GM12878 (cell line): ENCODE measurements around the gene MYL12A. TPM values are rescaled to one million over a fixed set of nuclear protein-coding genes. Genes with fewer than 3 reads are reported as not detected.

Experiments
- ATAC-seq: fragments of 200-7000 bp; cut with Tn5 transposase; 3 replicates; pipeline ENCODE4 v1.9.1; 2020; ENCODE audit warnings: mild to moderate bottlenecking, moderate library complexity
- Bru-seq: library from RNA; stranded (reverse); fragments of 400-500 nt; gene quantifications from one replicate; lab custom pipeline; 2021; lab: Mats Ljungman, UMichigan
- BruChase-seq, 2 experiments: library from RNA; stranded (reverse); fragments of 400-500 nt; gene quantifications; one replicate each; lab custom pipeline; 2021; lab: Mats Ljungman, UMichigan
- BruUV-seq: library from RNA; stranded (reverse); fragments of 400-500 nt; replicated peaks from 2 replicates; lab custom pipeline; 2021; lab: Mats Ljungman, UMichigan
- CTCF ChIA-PET: fragments of 300-600 bp; sonication (Branson Sonifier 250); formaldehyde crosslinking; extraction: SDS; loops from one replicate; lab custom pipeline; 2021; ENCODE audit warnings: inconsistent platforms; lab: Yijun Ruan, JAX
- POLR2A ChIA-PET: fragments of 350-600 bp; formaldehyde crosslinking; extraction: SDS; loops from one replicate; lab custom pipeline; 2021; ENCODE audit warnings: inconsistent platforms; lab: Charles Lee
- RAD21 ChIA-PET: fragments of 300-600 bp; sonication (Branson Sonifier 250); formaldehyde crosslinking; loops from one replicate; lab custom pipeline; 2023; ENCODE audit warnings: antibody characterized with exemption; ENCODE audit not compliant: unreplicated experiment; lab: Charles Lee
- SMC1A ChIA-PET: fragments of 300-600 bp; sonication (Branson Sonifier 250); formaldehyde crosslinking; loops from one replicate; lab custom pipeline; 2023; ENCODE audit not compliant: unreplicated experiment, uncharacterized antibody; lab: Charles Lee
- DNase-seq: peaks from one replicate; pipeline ENCODE4 v3.0.0-alpha.2; 2011; ENCODE audit warnings: low read depth, low spot score
- FAIRE-seq: peaks from 3 replicates; lab custom pipeline; 2011; peaks lifted over from hg19 to GRCh38; lab: Jason Lieb, UNC
- H2AFZ ChIP-seq: 2 replicates; pipeline ENCODE4 v1.6.0; 2011; ENCODE audit warnings: low read depth, low read length, control low read depth; ENCODE audit not compliant: control insufficient read depth
- H3K27ac ChIP-seq: 2 replicates; pipeline ENCODE4 v1.5.1; 2011; ENCODE audit warnings: control low read depth; ENCODE audit not compliant: control insufficient read depth, insufficient read depth
- H3K27me3 ChIP-seq, 2 experiments: replicated peaks in 1 of 2; 2 replicates each; pipeline versions ENCODE4 v1.6.0 to v1.6.1; 2011; ENCODE audit warnings: low read length in 1 of 2; ENCODE audit not compliant: control insufficient read depth in 2 of 2, insufficient read depth in 2 of 2
- H3K36me3 ChIP-seq, 2 experiments: 2 replicates each; pipeline ENCODE4 v1.5.1; 2011; ENCODE audit warnings: low read length in 1 of 2; ENCODE audit not compliant: control insufficient read depth in 2 of 2, insufficient read depth in 2 of 2
- H3K4me1 ChIP-seq: 2 replicates; pipeline ENCODE4 v1.6.1; 2011; ENCODE audit warnings: mild to moderate bottlenecking, low read length, moderate library complexity, mixed read lengths; ENCODE audit not compliant: control insufficient read depth, insufficient read depth
- H3K4me2 ChIP-seq: 2 replicates; pipeline ENCODE4 v1.6.0; 2011; ENCODE audit warnings: control low read depth; ENCODE audit not compliant: control insufficient read depth, insufficient read depth
- H3K4me3 ChIP-seq: fragments of 200-600 bp; sonication (generic); 2 replicates; pipeline ENCODE4 v1.5.1; 2016
- H3K79me2 ChIP-seq: 2 replicates; pipeline ENCODE4 v1.6.0; 2011; ENCODE audit warnings: low read length; ENCODE audit not compliant: control insufficient read depth, insufficient read depth
- H3K9ac ChIP-seq: 2 replicates; pipeline ENCODE4 v1.8.0; 2011; ENCODE audit warnings: low read length, control low read depth, mixed read lengths; ENCODE audit not compliant: control insufficient read depth, insufficient read depth
- H3K9me3 ChIP-seq: replicated peaks from 3 replicates; pipeline ENCODE4 v1.5.1; 2011; ENCODE audit warnings: mild to moderate bottlenecking, low read length; ENCODE audit not compliant: control insufficient read depth, insufficient read depth
- H4K20me1 ChIP-seq: 2 replicates; pipeline ENCODE4 v1.6.0; 2011; ENCODE audit not compliant: control insufficient read depth, insufficient read depth
- SMC3 ChIP-seq: IDR thresholded peaks from 2 replicates; pipeline ENCODE4 v1.6.1; 2011; ENCODE audit warnings: low read length, improper control_type of control experiment, borderline replicate concordance
- ZNF207 ChIP-seq: fragments of 450-650 bp; IDR thresholded peaks from 2 replicates; pipeline ENCODE4 v1.6.1; 2014; ENCODE audit warnings: antibody characterized with exemption, mild to moderate bottlenecking, borderline replicate concordance
- ZNF217 ChIP-seq: fragments of 450-650 bp; IDR thresholded peaks from 2 replicates; pipeline ENCODE4 v1.6.1; 2017; ENCODE audit warnings: antibody characterized with exemption, mild to moderate bottlenecking
- ZSCAN29 ChIP-seq: fragments of 450-650 bp; IDR thresholded peaks from 2 replicates; pipeline ENCODE4 v1.6.1; 2017; ENCODE audit warnings: mild to moderate bottlenecking, moderate library complexity
- WGBS: methylation state at CpG from one replicate; pipeline ENCODE4 v1.1.6; 2016; ENCODE audit warnings: low lambda C conversion rate; ENCODE audit not compliant: insufficient replicate concordance, insufficient coverage; ENCODE audit errors: missing lambda C conversion rate; 5-methylcytosine and 5-hydroxymethylcytosine counted together
- in situ Hi-C: fragments of 300-500 bp; cut with MboI; formaldehyde crosslinking; loops from 9 replicates; pipeline ENCODE4 v1.14.3; 2018; ENCODE audit warnings: mixed read lengths
- intact Hi-C: fragments of 100-400 bp; cut with micrococcal nuclease; formaldehyde crosslinking; loops from one replicate; pipeline ENCODE4 v1.14.2; 2022; ENCODE audit not compliant: unreplicated experiment
- long read RNA-seq, 2 experiments: library from polyadenylated mRNA; unstranded; transcript quantifications; one replicate each; pipeline ENCODE4 v2.0.0, GENCODE V29; 2019 to 2020
- polyA minus RNA-seq, 3 experiments: library from RNA; depleted of rRNA, polyadenylated mRNA; stranded (reverse); fragments of >200 nt; gene quantifications; 2 replicates each; pipeline ENCODE4 v1.2.3, GENCODE V29; 2011
- polyA plus RNA-seq, 11 experiments: library from polyadenylated mRNA; depleted of rRNA in 4 of 11; unstranded in 6 of 11; stranded (reverse) in 5 of 11; fragments of >200 nt; fragmentation: Nextera tagmentation in 4 of 11; fragmentation: Illumina TruSeq in 1 of 11; extraction: Ambion mirVana in 4 of 11; extraction: Trizol in 1 of 11; gene quantifications; 1 replicate in 1 of 11; 2 replicates in 10 of 11; pipeline versions ENCODE4 v1.2.1 to v1.2.3, GENCODE V29; 2011 to 2016; ENCODE audit warnings: inconsistent platforms in 2 of 11, missing spikeins in 2 of 11, low read depth in 1 of 11
- total RNA-seq, 4 experiments: library from RNA; depleted of rRNA in 3 of 4; stranded (reverse); fragments of >200 nt in 3 of 4; fragmentation: Illumina TruSeq in 1 of 4; extraction: Trizol in 1 of 4; gene quantifications; 2 replicates each; pipeline versions ENCODE4 v1.2.1 to v1.2.3, GENCODE V29; 2013 to 2021
- TF ChIP-seq, protein P1 (sequence below): IDR thresholded peaks from 2 replicates; pipeline ENCODE4 v1.6.1; 2012; ENCODE audit warnings: improper control_type of control experiment, low read depth, low read length; ENCODE audit not compliant: insufficient replicate concordance
- TF ChIP-seq, protein P2 (sequence below): fragments of 450-650 bp; IDR thresholded peaks from 2 replicates; pipeline ENCODE4 v1.6.1; 2017; ENCODE audit warnings: antibody characterized with exemption, mild to moderate bottlenecking, moderate library complexity

MYL12A gene
- 165 and 169 TPM in 2 replicates for total RNA-seq (2013; cell fraction: nucleolus; rRNA removed)
- total RNA-seq (2014; rRNA removed) (861 and 946 TPM in 2 replicates), total RNA-seq (2014; rRNA removed; fragmentation: Illumina TruSeq; extraction: Trizol) (987 and 1,035 TPM in 2 replicates), total RNA-seq (2021) (488 and 498 TPM in 2 replicates), polyA plus RNA-seq (2011; rRNA removed) (567 and 783 TPM in 2 replicates), polyA plus RNA-seq (2014; fragmentation: Illumina TruSeq; extraction: Trizol) (851 and 1,149 TPM in 2 replicates), polyA plus RNA-seq (2014; fragmentation: Nextera tagmentation; extraction: Ambion mirVana) (1,000 to 10,000 TPM; 1,462 to 1,663 TPM), polyA plus RNA-seq (2014; rRNA removed) (687 and 704 TPM in 2 replicates), polyA plus RNA-seq (2016; fragmentation: Nextera tagmentation; extraction: Ambion mirVana) (1,000 to 10,000 TPM; 1,100 to 1,139 TPM), polyA minus RNA-seq (2011; rRNA and poly(A)+ RNA removed) (263 and 337 TPM in 2 replicates), Bru-seq, nascent RNA (percentile 99 among the genes with signal in this experiment), BruChase-seq, experiment 1, labeled RNA remaining after a 6-hour chase (percentile 99 among the genes with signal in this experiment), BruChase-seq, experiment 2, labeled RNA remaining after a 2-hour chase (percentile 98 among the genes with signal in this experiment)
- 341 TPM for polyA plus RNA-seq (2011; ENCODE audit: low read depth)
- polyA plus RNA-seq (2011; cell fraction: cytosol; rRNA removed): 236 and 267 TPM in 2 replicates
- polyA plus RNA-seq (2011; cell fraction: nucleus; rRNA removed): 194 and 245 TPM in 2 replicates
- 406 and 429 TPM in 2 replicates for polyA plus RNA-seq (2012)
- 92.0 and 93.1 TPM in 2 replicates for polyA minus RNA-seq (2011; cell fraction: cytosol; rRNA and poly(A)+ RNA removed)
- polyA minus RNA-seq (2011; cell fraction: nucleus; rRNA and poly(A)+ RNA removed): 127 and 180 TPM in 2 replicates
- long read RNA-seq, experiment 1, transcript MYL12A-201 (4 exons, 1,229 nt): major isoform, 269 of 287 reads
- long read RNA-seq, experiment 1, partial matches to known transcripts: 9 of 287 reads
- long read RNA-seq, experiment 1, other reads (novel, unspliced or antisense): 4 of 287 reads
- long read RNA-seq, experiment 2, transcript MYL12A-207 (4 exons, 947 nt): minor isoform, 12 of 2,083 reads
- long read RNA-seq, experiment 2, transcript MYL12A-212 (1 exons, 738 nt): minor isoform, 38 of 2,083 reads
- long read RNA-seq, experiment 2, transcript MYL12A-206 (5 exons, 1,004 nt): minor isoform, 20 of 2,083 reads
- long read RNA-seq, experiment 2, transcript MYL12A-201 (4 exons, 1,229 nt): major isoform, 1,960 of 2,083 reads
- long read RNA-seq, experiment 2, partial matches to known transcripts: 30 of 2,083 reads
- long read RNA-seq, experiment 2, other reads (novel, unspliced or antisense): 23 of 2,083 reads

DNA sequence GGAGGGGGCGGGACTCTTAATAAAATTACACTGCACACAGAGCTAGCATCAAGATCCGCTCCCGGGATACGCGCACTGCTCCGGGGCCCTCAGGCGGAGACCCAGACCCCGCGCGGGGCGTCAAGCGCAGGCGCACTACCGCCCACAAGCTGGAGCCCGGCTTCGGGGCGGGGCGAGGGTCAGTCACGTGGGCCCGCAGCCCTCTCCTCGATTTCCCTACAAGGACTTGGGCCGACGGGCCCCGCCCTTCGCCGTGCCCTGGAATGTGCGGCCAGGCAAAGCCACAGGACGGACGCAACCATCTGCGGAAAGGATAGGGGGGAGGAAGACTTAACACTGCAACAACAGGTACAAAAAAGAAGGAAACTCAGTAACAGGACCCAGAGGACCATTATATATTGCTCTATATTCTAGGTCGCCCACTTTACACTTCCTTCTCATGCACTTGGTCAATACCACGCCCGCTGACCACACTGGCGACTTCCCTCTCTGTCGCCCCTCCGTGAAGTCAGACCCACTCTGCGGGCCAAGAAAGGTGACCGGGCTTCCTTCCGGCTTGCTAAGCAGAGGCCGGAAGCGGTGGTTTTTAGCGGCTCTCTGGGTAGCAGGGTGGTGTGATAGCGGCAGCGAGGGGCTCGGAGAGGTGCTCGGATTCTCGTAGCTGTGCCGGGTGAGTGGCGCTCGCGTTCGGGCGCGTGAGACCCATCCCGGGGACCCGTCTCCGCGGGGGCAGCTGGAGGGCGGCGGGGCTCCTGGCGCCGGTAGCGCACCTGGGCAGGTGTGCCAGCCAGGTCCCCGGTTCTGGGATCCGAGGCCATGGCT is at the start of gene MYL12A:
TSS of gene MYL12A (plus strand) at position 562 of the 822 bp plus-strand sequence. CDS start 5,447 bp downstream, outside the sequence.
- SMC1A ChIA-PET: interaction anchor here (0.8 to 12.1 kb wide), 32 partner anchors 9 to 478 kb away, joined by 3 to 105 read pairs (median 11); no protein-coding TSS in a partner anchor
- peaks cover 9% of the 10 kb centered on the region; the same call in 1 of the 2 replicates for H3K4me1 ChIP-seq
- TF ChIP-seq, protein P1, sequence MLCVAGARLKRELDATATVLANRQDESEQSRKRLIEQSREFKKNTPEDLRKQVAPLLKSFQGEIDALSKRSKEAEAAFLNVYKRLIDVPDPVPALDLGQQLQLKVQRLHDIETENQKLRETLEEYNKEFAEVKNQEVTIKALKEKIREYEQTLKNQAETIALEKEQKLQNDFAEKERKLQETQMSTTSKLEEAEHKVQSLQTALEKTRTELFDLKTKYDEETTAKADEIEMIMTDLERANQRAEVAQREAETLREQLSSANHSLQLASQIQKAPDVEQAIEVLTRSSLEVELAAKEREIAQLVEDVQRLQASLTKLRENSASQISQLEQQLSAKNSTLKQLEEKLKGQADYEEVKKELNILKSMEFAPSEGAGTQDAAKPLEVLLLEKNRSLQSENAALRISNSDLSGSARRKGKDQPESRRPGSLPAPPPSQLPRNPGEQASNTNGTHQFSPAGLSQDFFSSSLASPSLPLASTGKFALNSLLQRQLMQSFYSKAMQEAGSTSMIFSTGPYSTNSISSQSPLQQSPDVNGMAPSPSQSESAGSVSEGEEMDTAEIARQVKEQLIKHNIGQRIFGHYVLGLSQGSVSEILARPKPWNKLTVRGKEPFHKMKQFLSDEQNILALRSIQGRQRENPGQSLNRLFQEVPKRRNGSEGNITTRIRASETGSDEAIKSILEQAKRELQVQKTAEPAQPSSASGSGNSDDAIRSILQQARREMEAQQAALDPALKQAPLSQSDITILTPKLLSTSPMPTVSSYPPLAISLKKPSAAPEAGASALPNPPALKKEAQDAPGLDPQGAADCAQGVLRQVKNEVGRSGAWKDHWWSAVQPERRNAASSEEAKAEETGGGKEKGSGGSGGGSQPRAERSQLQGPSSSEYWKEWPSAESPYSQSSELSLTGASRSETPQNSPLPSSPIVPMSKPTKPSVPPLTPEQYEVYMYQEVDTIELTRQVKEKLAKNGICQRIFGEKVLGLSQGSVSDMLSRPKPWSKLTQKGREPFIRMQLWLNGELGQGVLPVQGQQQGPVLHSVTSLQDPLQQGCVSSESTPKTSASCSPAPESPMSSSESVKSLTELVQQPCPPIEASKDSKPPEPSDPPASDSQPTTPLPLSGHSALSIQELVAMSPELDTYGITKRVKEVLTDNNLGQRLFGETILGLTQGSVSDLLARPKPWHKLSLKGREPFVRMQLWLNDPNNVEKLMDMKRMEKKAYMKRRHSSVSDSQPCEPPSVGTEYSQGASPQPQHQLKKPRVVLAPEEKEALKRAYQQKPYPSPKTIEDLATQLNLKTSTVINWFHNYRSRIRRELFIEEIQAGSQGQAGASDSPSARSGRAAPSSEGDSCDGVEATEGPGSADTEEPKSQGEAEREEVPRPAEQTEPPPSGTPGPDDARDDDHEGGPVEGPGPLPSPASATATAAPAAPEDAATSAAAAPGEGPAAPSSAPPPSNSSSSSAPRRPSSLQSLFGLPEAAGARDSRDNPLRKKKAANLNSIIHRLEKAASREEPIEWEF: no peak
- peak; percentile 96 for TF ChIP-seq ZNF207
- TF ChIP-seq, protein P2, sequence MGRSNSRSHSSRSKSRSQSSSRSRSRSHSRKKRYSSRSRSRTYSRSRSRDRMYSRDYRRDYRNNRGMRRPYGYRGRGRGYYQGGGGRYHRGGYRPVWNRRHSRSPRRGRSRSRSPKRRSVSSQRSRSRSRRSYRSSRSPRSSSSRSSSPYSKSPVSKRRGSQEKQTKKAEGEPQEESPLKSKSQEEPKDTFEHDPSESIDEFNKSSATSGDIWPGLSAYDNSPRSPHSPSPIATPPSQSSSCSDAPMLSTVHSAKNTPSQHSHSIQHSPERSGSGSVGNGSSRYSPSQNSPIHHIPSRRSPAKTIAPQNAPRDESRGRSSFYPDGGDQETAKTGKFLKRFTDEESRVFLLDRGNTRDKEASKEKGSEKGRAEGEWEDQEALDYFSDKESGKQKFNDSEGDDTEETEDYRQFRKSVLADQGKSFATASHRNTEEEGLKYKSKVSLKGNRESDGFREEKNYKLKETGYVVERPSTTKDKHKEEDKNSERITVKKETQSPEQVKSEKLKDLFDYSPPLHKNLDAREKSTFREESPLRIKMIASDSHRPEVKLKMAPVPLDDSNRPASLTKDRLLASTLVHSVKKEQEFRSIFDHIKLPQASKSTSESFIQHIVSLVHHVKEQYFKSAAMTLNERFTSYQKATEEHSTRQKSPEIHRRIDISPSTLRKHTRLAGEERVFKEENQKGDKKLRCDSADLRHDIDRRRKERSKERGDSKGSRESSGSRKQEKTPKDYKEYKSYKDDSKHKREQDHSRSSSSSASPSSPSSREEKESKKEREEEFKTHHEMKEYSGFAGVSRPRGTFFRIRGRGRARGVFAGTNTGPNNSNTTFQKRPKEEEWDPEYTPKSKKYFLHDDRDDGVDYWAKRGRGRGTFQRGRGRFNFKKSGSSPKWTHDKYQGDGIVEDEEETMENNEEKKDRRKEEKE: peak; percentile 97
- peak; percentile 16; the same call in 1 of the 2 replicates for TF ChIP-seq SMC3
- no peak for TF ChIP-seq ZNF217
- no peak for TF ChIP-seq ZSCAN29

More for the DNA sequence above, at the start of gene MYL12A:
- H3K9ac ChIP-seq: peak within 1 kb of the TSS; percentile 97
- DNase-seq (peak; percentile 98), FAIRE-seq (peak; percentile 95), ATAC-seq (peak; percentile 79)
- H2AFZ ChIP-seq: peak within 1 kb of the TSS; percentile 79
- in situ Hi-C loops (loop anchor here (5.0 kb wide), 2 partner anchors 250 to 310 kb away; no protein-coding TSS in a partner anchor), intact Hi-C loops (loop anchor here (1.0 to 10.0 kb wide), 9 partner anchors 14 to 675 kb away; partner anchors contain the start of genes LPIN2, METTL4 and NDC80)
- H3K4me3 ChIP-seq: peak within 1 kb of the TSS; percentile 91
- peaks cover 81% of the 10 kb centered on the region for H3K79me2 ChIP-seq
- BruUV-seq: no TSS peak
- ChIA-PET CTCF (interaction anchor here (0.9 to 7.1 kb wide), 29 partner anchors 8 to 341 kb away, joined by 3 to 99 read pairs (median 5); partner anchors contain the start of gene MYL12B), RAD21 (interaction anchor here (0.6 to 6.5 kb wide), 29 partner anchors 8 to 419 kb away, joined by 3 to 118 read pairs (median 7); partner anchors contain the start of gene MYL12B), POLR2A (interaction anchor here (0.5 to 3.2 kb wide), 23 partner anchors 8 to 313 kb away, joined by 3 to 15 read pairs (median 5); partner anchors contain the start of gene MYL12B)
- 0 out of 2 replicates have a peak, but pooled peaks cover 4% of the 10 kb centered on the region for H4K20me1 ChIP-seq
- peaks cover 0 to 2% of the 10 kb centered on the region in 2 experiments; a peak in 2 of 4 replicates for H3K36me3 ChIP-seq
- H3K27me3 ChIP-seq: no peaks in the 10 kb centered on the region
- peak within 1 kb of the TSS; percentile 94 for H3K4me2 ChIP-seq
- H3K27ac ChIP-seq: peak within 1 kb of the TSS; percentile 95
- no peaks in the 10 kb centered on the region; the same call in 1 of the 3 replicates for H3K9me3 ChIP-seq
- under 1% methylated on average over 49 of the region's 65 CpGs for WGBS
